Bone marrow (tissue), 2 donors: ENCODE measurements around the gene MAPK1.
"Not testable (repeated sequence)": the region's sequence is repeated elsewhere in the genome, so short reads cannot be mapped to it uniquely, and the experiment has no call there.

Experiments
- DNase-seq, 2 donors: peaks; one replicate each; lab custom pipeline; 2025; lab: John Stamatoyannopoulos, UW

Gene MAPK1

DNA sequence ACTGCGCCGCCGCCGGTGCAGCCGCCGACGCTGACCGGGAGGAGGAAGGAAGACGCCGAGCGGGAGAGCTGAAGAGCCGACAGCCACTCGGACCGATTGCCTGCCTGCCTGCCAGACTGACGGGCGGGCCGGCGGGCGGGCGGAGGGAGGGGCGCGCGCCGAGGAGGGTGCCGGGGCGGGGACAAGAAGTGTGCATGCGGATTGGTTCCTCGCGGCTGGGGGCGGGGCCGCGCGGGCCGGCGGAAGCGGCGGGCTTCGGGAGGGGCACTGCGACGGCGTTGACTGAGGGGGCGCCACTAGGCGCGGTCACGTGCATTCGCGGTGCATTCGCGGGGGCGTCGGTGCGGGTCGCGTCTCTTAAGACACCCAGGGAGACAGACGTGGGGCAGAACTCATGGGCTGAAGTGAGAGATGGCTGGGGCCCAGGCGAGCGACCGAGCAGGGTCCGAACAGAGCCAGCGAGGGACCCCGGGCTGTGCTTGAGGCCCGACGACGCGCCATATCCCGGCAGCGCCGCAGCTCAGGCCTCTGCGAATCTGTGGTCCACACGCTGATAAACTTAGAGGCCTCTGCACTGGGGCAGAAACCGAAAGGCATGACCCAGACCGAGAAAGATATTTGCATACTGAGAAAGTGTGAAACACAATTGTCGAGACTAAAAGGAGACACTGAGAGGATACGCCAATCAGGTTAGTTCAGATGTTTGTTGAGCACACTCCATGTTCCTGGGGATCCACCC lies at the start of gene MAPK1:
Gene MAPK1 (minus strand): TSS at position 118 of the 739 bp plus-strand sequence. CDS start 205 bp downstream, outside the sequence.
- peak; percentile 74 to 82 for DNase-seq

DNA sequence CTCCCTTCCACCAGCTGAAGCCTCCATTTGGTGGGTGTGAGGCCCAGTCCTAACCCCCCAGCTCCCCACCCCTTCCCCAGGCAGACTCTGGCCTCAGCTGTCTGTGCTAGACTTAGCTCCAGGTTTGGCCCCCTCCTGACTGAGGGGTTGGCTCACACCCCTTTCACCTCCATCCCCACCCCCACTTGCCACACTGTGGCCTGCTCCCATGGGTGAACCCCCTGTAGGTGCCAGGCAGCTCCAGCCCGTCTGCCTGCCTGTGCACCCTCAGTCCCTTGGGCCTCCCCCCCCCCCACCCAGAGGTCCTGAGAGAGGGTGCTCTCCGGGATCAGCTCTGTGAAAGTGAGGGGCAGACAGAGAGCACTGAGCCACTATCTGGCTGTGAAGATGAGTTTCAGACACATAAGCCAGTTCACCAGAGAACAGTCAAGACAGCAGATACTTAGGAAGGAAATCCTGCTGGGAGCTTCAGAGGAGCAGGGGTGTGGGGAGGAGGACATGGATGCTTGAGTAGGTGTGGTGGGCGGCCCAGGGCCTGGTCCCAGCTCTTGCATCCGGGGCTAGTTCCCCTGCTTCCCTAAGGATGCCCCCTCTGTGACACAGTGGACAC lies 49.0 kb upstream of the MAPK1 start:
- DNase-seq = no peak

DNA sequence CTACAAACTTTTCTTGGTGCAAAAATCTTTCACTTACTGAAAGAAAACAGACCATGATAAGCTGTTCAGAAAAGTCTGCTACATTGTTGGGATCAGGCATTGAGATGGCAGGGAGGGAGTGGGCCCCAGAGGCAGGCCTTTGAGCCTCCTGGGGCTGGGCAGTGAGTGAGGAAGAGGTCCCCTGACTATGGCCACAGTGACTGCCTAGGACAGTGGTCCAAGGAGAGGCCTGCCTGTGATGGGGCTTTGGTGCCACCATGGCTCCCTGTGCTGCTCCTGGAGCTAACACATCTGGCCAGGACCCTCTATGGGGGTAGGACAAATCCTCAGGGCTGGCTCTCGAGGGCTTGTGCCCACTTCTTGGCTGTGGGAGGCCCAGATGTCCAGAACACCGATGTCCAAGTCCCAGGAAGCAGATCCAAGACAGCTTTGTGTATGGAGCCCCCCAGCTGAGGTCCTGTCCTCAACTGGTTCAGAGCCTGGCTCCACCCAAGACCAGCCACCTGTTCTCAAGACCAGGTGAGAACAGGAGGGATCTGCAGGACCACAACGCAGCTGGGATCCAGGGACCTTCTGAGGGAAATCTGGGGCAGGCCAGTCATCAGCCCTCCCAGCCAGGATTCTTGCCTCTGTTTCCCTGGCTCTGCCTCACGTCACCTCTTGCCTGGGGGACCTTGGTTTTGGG lies 48.3 kb upstream of the MAPK1 start:
- no peak for DNase-seq

DNA sequence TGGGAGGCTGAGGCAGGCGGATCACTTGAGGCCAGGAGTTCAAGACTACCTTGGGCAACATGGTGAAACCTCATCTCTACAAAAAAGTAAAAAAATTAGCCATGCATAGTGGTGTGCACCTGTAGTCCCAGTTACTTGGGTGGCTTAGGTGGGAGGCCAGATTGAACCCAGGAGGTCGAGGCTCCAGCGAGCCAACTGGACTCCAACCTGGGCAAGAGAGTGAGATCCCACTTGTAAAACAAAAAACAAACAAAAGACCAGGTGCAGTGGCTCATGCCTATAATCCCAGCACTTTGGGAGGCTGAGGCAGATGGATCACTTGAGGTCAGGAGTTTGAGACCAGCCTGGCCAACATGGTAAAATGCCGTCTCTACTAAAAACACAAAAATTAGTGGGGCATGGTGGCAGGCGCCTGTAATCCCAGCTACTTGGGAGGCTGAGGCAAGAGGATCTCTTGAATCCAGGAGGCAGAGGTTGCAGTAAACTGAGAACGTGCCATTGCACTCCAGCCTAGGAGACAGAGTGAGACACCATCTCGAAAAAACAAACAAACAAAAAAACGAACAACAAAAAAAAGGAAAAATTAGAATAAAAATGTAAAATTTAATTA lies 46.7 kb upstream of the MAPK1 start:
- not testable (repeated sequence) for DNase-seq

DNA sequence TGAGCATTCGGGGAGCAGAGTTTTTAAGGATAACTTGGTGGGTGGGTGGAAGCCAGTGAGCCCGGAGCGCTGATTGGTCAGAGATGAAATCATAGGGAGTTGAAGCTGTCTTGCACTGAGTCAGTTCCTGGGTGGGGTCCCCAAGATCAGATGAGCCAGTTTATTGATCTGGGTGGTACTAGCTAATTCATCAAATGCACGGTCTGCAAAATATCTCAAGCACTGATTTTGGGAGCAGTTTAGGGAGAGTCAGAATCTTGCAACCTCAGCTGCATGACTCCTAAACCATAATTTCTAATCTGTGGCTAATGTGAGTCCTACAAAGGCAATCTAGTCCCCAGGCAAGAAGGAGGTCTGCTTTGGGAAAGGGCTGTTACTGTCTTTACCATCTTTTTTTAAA lies 42.9 kb upstream of the MAPK1 start:
- DNase-seq = not testable (repeated sequence)

DNA sequence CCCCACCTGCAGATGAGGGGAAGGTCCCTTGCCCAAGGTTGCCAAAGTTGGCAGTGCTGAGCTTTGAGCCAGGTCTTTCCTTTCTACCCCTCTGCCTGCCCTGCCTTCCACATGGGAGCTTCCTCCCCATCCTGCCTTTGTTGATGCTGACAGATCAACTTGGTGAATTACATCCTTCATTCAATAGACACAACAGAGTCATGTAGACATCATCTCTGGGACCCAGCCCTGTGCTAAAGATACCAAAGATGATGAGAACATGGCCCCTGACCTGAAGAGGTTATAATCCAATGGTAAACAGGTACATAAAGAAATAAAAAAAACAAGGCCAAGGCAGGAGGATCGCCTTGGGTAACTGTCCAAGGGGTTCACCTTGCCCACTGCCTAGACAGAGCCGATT lies 42.4 kb upstream of the MAPK1 start:
- DNase-seq = no peak

DNA sequence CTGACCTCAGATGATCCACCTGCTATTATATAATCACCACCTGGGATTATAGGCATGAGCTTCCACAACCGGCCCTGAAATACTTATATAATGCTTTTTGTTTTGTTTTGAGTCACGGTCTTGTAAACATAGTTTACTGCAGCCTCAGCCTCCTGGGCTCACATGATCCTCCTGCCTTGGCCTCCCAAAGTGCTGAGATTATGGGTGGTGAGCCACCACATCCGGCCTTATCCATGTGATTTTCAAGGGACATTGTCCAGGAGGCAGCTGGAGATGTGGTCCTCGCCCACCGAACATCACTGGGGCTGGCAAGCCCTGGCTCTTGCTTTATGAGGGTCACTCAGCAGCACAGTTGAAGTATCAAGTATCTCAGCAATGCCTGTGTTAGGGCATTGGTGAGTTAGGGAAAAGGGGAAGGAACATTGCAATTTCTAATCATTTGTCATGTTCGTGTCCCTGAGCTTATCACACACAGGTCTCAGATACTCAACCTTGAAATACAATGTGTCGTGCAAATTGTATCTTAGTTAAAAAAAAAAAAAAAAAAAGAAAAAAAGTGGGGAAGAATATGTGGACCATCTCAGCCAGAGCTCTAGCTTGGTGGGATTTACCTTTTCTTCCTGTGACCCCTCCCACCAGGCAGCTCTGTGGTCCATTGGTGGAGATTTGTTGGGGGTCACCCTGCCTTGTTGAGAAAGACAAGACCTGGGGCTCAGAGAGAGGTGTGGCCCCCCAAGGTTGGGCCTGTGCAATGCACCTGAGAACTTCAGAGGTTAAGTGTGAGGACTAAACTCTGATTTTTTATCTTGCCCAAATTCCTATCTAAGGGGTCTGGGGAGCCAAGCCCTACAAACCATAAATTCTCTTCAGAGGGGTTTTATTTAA lies 40.4 kb upstream of the MAPK1 start:
- DNase-seq = no peak

DNA sequence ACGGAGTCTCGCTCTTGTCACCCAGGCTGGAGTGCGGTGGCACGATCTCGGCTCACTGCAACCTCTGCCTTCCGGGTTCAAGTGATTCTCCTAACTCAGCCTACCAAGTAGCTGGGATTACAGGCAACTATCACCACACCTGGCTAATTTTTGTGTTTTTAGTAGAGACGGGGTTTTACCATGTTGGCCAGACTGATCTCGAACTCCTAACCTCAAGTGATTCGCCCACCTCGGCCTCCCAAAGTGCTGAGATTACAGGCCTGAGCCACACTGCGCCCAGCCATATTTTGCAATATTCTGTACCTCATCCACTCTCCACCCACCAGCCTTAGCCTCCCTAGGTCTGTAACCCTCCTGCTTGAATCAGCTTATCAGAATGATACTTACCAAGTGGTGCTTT lies 37.8 kb upstream of the MAPK1 start:
- DNase-seq = not testable (repeated sequence)

DNA sequence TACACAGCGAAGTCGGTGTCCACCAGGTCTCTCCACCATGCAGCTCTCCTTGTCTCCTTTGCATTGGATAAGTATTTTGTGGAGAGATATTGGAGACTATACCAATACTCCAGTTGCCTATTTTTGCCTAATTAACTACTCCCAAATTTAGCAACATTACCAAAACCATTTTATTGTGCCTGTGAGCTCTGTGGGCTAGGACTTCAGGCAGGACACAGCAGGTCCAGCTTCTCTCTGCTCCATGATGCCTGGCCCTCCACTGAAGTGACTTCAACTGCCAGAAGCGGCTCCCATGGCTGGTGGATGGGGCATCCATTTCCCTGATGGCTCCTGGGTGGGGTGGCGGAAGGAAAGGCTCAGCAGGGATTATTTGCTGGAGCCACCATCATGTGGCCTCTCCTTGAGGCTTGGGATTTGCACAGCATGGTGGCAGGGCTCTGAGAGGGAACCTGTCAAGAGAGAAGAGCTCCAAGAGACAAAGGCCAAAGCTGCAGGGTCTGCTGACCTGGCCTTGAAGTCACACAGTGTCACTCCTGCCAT lies 36.9 kb upstream of the MAPK1 start:
- no peak for DNase-seq

DNA sequence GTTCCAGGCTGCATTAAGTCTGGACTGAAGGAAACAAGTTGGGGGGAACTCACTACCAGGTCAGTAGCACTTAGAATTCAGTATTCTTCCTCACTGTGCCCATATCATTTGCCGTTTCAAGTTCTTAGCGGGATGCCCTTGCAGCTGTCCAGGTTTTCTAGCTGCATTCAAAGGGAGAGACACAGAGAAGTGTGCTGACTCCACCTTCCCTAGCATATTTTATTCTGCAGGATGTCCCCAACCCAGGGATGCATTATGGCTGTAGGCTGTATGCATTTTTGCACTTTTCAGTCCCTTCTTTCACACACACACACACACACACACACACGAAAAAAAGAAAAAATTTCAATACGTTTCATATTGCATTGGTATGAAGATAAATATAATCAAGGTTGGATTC lies 35.8 kb upstream of the MAPK1 start:
- DNase-seq = no peak

DNA sequence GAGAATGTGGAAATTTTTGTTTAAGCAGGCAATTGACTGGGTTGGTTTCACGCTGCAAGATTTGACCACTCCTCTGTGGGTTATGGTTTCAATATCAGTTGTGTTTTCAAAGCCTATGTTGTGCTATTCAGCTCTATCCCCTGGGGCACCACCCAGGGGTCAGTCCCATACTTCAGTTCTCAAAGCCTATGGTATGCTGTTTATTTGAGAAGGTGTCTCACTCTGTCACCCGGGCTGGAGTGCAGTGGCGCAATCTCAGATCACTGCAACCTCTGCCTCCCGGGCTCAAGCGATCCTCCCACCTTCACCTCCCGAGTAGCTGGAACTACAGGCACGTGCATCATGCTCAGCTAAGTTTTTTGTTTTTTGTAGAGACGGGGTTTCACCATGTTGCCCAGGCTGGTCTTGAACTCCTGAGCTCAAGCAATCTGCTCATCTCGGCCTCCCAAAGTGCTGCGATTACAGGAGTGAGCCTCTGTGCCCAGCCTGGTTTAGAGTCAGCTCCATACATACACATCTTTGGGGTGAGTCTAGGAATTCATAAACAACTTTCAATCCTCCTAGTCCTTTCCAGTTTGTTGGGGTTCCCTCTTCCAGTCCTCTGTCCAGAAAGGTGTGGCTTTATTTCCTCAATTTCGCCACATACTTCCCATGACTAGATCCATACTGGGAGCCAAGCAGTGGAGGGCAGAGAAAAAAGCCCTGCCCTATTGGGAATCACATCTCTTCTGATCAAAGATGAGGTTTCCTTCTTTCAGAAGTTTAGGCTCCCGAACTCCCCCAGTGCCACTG lies 35.0 kb upstream of the MAPK1 start:
- no peak for DNase-seq

DNA sequence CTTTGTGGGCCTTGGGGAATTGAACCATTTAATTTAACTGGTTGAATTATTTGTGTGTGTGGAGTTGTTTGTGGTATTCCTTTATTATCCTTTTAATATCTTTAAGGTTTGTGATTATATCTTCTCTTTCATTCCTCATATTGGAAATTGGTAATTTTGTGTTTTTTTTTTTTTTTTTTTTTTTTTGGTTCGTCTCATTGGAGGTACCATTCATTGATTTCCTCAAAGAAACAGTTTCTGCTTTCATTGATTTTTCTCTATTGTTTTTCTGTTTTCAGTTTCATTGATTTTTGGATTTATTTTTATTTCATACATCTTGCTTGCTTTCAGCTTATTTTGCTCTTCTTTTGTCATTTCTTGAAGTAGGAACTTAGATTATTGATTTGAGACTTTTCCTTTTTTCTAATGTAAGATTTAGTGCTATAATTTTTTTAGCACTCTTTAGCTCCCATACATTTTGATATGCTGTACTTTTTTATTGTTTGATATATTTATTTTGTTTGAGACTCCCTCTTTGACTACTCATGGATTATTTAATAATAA lies 31.0 kb upstream of the MAPK1 start:
- DNase-seq = no peak

DNA sequence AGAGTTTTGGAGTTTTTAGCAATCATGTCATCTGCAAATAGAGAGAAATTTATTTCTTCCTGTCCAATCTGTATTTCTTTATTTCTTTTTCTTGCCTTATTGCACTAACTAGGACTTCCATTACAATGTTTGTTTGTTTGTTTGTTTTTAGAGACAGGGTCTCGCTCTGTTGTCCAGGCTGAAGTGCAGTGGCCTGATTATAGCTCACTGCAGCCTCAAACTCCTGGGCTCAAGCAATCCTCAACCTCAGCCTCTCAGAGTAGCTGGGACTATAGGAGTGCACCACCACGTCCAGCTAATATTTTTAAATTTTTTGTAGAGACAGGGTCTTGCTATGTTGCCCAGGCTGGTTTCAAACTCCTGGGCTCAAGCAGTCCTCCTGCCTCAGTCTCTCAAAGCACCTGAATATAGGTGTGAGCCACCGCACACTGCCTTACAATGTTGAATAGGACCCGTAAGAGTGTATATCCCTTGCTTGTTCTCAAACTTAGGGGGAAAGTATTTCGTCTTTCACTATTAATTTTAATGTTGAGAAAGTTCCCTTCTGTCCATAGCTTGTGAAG lies 29.6 kb upstream of the MAPK1 start:
- no peak for DNase-seq

DNA sequence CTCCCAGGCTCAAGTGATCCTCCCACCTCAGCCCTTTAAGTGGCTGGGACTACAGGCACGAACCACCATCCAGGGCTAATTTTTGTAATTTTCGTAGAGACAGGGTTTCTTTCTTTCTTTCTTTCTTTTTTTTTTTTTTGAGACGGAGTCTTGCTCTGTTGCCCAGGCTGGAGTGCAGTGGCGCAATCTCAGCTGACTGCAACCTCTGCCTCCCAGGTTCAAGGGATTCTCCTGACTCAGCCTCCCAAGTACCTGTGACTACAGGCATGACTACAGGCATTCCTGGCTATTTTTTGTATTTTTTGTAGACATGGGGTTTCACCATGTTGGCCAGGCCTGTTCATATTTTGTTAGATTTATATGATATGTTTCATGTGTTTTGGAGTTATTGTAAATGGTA lies 28.8 kb upstream of the MAPK1 start:
- not testable (repeated sequence) for DNase-seq

DNA sequence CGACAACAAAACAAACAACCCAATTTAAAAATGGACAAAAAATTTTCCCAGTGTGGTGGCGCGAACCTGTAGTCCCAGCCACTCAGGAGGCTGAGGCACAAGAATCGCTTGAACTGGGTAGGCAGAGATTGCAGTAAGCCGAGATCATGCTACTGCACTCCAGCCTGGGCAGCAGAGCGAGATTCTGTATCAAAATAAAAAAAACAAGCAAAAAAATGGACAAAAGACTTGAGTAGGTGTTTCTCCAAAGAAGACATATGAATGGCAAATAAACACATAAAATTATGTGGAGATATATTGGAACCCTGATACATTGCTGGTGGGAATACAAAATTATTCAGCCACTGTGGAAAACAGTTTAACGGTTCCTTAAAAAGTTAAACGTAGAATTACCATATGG lies 27.4 kb upstream of the MAPK1 start:
- no peak for DNase-seq

DNA sequence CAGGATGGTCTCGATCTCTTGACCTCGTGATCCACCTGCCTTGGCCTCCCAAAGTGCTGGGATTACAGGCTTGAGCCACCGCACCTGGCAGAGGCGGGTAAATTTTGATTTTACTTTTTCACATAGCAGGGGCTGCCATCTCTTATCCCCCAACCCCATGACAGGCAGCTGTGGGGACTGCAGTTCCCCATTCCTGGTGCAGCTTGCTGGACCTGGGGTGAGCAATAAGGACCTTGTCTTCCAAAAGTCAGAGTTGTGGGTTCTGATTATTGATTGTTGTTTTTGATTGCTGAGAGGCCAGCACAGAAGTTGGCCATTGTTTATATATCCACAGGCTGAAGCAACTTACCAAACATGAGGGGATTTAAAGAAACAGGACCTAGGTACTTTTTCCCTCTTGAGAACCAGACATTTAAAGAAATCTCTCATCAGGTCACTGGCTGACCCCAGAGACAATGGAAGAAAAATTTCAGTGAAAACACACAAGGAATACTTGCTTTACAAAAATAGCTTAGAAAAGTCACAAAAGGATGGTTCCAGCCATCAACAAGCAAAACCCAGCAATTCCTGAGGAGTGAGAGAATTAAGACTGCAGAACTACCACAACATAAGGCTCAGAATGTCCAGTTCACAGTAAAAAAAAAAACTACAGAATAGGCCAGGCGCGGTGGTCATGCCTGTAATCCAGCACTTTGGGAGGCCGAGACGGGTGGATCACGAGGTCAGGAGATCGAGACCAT lies 22.0 kb upstream of the MAPK1 start:
- no peak for DNase-seq

DNA sequence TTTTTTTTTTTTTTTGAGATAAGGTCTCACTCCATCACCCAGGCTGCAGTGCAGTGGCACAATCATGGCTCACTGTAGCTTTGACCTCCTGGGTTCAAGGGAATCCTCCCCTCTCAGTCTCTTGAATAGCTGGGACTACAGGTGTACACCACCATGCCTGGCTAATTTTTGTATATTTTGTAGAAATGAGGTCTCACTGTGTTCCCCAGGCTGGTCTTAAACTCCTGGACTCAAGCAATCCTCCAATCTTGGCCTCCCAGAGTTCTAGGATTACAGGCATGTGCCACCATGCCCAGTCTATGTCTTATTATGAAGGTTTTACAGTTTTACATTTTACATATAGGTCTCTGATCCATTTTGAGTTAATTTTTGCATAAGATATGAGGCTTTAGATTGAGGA lies 20.4 kb upstream of the MAPK1 start:
- DNase-seq = no peak

DNA sequence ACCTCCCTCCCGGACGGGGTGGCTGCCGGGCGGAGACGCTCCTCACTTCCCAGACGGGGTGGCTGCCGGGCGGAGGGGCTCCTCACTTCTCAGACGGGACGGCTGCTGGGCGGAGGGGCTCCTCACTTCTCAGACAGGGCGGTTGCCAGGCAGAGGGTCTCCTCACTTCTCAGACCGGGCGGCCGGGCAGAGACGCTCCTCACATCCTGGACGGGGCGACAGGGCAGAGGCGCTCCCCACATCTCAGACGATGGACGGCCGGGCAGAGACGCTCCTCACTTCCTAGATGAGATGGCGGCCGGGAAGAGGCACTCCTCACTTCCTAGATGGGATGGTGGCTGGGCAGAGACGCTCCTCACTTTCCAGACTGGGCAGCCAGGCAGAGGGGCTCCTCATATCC lies 16.5 kb upstream of the MAPK1 start:
- DNase-seq = not testable (repeated sequence)

DNA sequence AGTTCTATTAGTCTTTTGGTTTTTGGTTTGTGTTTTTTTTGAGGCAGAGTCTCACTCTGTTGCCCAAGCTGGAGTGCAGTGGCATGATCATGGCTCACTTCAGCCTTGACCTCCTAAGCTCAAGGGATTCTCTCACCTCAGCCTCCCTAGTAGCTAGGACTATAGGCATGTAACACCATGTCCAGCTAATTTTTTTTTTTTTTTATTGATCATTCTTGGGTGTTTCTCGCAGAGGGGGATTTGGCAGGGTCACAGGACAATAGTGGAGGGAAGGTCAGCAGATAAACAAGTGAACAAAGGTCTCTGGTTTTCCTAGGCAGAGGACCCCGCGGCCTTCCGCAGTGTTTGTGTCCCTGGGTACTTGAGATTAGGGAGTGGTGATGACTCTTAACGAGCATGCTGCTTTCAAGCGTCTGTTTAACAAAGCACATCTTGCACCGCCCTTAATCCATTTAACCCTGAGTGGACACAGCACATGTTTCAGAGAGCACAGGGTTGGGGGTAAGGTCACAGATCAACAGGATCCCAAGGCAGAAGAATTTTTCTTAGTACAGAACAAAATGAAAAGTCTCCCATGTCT lies 15.4 kb upstream of the MAPK1 start:
- DNase-seq = not testable (repeated sequence)
